Erythroblast (primary cell): ENCODE results near the gene OR4K2.

Experiments used
- GATA1 ChIP-seq: IDR thresholded peaks from 2 replicates; pipeline ENCODE4 v1.6.1; 2011; ENCODE audit warnings: low read depth, mild to moderate bottlenecking, control low read depth, low read length, moderate library complexity
- POLR2A ChIP-seq: IDR thresholded peaks from 2 replicates; pipeline ENCODE4 v1.6.1; 2011; ENCODE audit warnings: mild to moderate bottlenecking, low read length

GRCh38 chr14:19920021-19920657 is 45.2 kb downstream of the OR4K2 start, which contains the start of gene OR4K5:
- TF ChIP-seq POLR2A: no peak
- TF ChIP-seq GATA1: no peak
